ENCODE measurements around the gene MAN1B1.

The MAN1B1 gene

DNA sequence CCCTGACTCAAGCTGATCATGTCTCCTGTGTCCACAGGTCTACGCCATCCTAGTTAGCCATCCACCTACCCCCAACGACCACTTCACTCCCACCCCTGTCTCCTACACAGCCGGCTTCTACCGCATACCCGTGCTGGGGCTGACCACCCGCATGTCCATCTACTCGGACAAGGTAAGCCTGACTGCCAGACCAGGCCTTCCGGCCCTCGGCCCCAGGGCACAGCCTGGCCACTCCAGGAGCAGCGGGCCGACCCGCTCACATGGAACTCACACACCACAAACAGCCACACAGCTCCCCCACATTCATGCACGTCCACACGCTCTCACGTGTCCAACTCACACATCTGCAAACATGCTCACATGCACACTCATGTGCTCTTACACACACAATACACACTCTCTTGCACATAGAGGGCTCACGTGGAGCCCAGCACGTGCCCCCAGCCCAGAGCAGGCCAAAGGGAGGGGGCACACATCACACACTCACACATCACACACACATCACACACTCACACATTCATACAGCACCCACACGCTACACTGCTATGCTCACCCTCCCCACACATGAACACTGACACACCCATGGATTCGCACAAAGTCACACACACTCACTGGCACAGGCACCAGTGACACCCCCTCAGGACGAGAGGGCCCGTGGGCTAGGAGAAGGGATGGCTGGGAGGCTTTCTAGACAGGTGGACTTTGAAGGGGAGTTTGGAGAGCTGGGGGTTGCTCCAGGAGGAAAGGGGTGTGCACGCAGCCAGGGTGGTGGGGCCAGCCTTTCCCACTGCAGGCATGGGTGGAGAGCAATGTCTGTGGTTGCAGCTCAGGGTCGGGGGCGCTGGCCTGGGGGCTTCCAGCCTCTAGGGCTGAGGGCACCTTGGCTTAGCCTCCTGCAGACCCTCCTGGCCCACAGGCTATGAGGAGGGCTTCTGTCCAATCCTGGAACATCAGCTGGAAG is 55.5 kb downstream of the MAN1B1 start:
- TF ChIP-seq, protein P1, sequence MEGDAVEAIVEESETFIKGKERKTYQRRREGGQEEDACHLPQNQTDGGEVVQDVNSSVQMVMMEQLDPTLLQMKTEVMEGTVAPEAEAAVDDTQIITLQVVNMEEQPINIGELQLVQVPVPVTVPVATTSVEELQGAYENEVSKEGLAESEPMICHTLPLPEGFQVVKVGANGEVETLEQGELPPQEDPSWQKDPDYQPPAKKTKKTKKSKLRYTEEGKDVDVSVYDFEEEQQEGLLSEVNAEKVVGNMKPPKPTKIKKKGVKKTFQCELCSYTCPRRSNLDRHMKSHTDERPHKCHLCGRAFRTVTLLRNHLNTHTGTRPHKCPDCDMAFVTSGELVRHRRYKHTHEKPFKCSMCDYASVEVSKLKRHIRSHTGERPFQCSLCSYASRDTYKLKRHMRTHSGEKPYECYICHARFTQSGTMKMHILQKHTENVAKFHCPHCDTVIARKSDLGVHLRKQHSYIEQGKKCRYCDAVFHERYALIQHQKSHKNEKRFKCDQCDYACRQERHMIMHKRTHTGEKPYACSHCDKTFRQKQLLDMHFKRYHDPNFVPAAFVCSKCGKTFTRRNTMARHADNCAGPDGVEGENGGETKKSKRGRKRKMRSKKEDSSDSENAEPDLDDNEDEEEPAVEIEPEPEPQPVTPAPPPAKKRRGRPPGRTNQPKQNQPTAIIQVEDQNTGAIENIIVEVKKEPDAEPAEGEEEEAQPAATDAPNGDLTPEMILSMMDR (IDR thresholded peaks at IDR 0.05; ENCODE audit: unreplicated experiment in 3 of 3) = no peak
- Mint-ChIP-seq H3K27ac (no peak overlapping the region), H3K4me3 (no peak overlapping the region), H3K9me3 (peaks cover 2% of the 10 kb centered on the region), H3K27me3 (ENCODE audit: low read depth) (peaks cover 77% of the 10 kb centered on the region), H3K36me3 (ENCODE audit: low read depth) (no peaks in the 10 kb centered on the region), H3K4me1 (no peaks in the 10 kb centered on the region)

- Mint-ChIP-seq H3K9me3 (peaks cover 2% of the 10 kb centered on the region), H3K4me1 (no peaks in the 10 kb centered on the region), H3K4me3 (no peak overlapping the region), H3K27me3 (ENCODE audit: low read depth) (peaks cover 71% of the 10 kb centered on the region), H3K36me3 (ENCODE audit: low read depth) (no peaks in the 10 kb centered on the region), H3K27ac (no peak overlapping the region)
- TF ChIP-seq, protein P1 (IDR thresholded peaks at IDR 0.05; ENCODE audit: unreplicated experiment in 3 of 3) = no peak
These were observed 56.7 kb downstream of the MAN1B1 start for GRCh38 chr9:137143459-137143858.

DNA sequence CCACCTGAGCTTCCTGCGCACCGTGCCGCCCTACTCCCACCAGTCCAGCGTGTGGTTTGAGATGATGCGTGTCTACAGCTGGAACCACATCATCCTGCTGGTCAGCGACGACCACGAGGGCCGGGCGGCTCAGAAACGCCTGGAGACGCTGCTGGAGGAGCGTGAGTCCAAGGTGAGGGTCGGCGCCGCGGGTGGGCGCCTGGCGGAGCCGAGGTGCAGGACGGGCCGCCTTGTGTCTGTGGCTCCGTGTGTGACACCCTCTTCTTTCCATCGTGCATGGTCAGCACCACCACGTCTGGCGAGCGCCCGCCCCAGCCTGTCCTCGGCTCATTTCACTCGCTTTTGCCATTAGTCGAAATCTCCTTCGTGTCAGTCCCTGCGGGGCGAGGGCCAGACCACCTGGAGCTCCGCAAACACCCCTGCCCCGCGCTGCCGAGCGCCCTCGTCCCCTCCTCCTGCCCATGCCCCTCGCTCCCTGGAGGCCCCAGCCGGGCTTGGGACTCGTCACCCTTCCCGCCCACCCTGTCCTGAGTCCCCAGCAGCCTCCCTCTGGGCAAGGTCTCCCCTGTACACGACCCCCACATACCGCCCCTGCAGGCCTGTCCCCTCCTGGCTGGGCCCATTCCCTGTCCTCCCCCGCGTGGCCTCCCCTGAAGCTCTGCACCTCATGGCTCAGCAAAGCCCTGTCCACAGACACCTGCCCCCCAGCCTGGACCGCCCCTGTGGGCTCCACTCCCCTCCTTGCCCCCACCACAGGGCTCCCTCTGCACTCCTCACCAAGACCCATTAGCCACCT is 59.1 kb downstream of the MAN1B1 start:
- Mint-ChIP-seq H3K4me1 (no peaks in the 10 kb centered on the region), H3K4me3 (no peak overlapping the region), H3K9me3 (no peaks in the 10 kb centered on the region), H3K27me3 (ENCODE audit: low read depth) (peaks cover 68% of the 10 kb centered on the region), H3K27ac (no peak overlapping the region), H3K36me3 (ENCODE audit: low read depth) (no peaks in the 10 kb centered on the region)
- TF ChIP-seq, protein P1 (IDR thresholded peaks at IDR 0.05; ENCODE audit: unreplicated experiment in 3 of 3) = no peak

DNA sequence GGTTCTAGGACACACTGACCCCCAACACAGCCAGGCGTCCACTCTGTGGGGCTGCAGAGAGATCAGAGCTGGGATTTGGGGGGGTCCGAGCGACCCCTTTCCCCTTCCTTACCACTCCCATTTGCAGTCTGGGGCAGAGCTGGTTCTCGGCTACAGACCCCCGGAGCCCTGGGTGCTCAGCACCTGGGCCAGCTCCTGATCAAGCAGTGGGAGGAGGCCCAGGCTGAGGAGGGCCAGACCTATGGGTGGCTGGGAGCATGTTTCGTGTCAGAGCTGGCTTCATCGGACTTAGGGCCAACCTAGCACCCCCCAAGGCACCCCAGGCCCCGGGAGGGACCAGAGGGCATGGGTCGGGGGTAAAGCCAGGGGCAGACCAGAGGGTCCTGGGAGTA is 59.7 kb downstream of the MAN1B1 start:
- H3K27ac Mint-ChIP-seq = no peak overlapping the region
- no peaks in the 10 kb centered on the region for H3K36me3 Mint-ChIP-seq (ENCODE audit: low read depth)
- TF ChIP-seq, protein P1 (IDR thresholded peaks at IDR 0.05; ENCODE audit: unreplicated experiment in 3 of 3) = no peak
- no peaks in the 10 kb centered on the region for H3K4me1 Mint-ChIP-seq
- no peak overlapping the region for H3K4me3 Mint-ChIP-seq
- no peaks in the 10 kb centered on the region for H3K9me3 Mint-ChIP-seq
- peaks cover 66% of the 10 kb centered on the region for H3K27me3 Mint-ChIP-seq (ENCODE audit: low read depth)

DNA sequence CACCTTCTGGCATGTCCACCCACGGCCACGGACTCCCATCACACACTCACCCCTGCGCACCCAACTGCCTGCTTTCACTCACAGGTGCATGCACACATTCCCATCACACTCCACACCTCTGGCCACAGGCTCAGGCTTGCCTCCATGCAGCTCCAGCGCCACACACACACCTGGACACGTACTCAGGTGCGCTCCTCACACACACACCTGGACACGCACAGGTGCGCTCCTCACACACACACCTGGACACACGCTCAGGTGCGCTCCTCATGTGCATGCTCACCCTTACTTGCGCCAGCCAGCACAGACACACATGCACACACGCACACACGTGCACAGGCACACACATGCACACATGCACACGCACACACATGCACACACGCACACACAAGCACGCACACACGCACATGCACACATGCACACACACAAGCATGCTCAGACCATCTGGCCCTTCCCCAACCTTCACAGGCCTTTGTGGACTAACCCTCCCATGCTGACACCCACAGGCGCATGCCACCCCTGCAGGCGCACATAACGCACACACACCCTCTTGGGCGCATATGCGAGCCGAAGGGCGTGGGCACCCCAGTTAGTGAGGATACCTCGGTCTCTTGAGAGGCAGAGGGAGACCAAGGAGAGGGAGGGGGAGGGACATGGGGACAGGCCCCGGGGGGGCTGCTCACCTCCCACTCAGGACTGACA is 60.5 kb downstream of the MAN1B1 start:
- no peaks in the 10 kb centered on the region for H3K9me3 Mint-ChIP-seq
- H3K27me3 Mint-ChIP-seq (ENCODE audit: low read depth) = peaks cover 66% of the 10 kb centered on the region
- H3K4me1 Mint-ChIP-seq = no peaks in the 10 kb centered on the region
- no peak overlapping the region for H3K27ac Mint-ChIP-seq
- H3K36me3 Mint-ChIP-seq (ENCODE audit: low read depth) = no peaks in the 10 kb centered on the region
- TF ChIP-seq, protein P1 (IDR thresholded peaks at IDR 0.05; ENCODE audit: unreplicated experiment in 3 of 3) = no peak
- no peak overlapping the region for H3K4me3 Mint-ChIP-seq

All from nephron (organoid).